GM19099 (cell line): ENCODE data around the gene PTPRR.

ENCODE experiments used
- POLR2A ChIP-seq: IDR thresholded peaks from 3 replicates; pipeline ENCODE4 v1.6.1; 2011; ENCODE audit warnings: low read depth; ENCODE audit not compliant: insufficient read length; ENCODE audit errors: extremely low read depth

The PTPRR gene

GRCh38 chr12:70758494-70758845, 162.1 kb downstream of the PTPRR start:
- TF ChIP-seq POLR2A, result no peak

- TF ChIP-seq POLR2A, result no peak
These were observed 162.6 kb downstream of the PTPRR start for GRCh38 chr12:70757830-70758493.

- TF ChIP-seq POLR2A, result no peak
These were observed 163.7 kb downstream of the PTPRR start for GRCh38 chr12:70756791-70757190.

- TF ChIP-seq POLR2A, result no peak
These were observed 164.4 kb downstream of the PTPRR start for GRCh38 chr12:70756118-70756517.

- TF ChIP-seq POLR2A, result no peak
These were observed 166.2 kb downstream of the PTPRR start for GRCh38 chr12:70754330-70754741.

GRCh38 chr12:70752327-70752726, 168.2 kb downstream of the PTPRR start:
- TF ChIP-seq POLR2A, result no peak

GRCh38 chr12:70749931-70750330, 170.6 kb downstream of the PTPRR start:
- no peak for TF ChIP-seq POLR2A

GRCh38 chr12:70748809-70749208, 171.7 kb downstream of the PTPRR start:
- no peak for TF ChIP-seq POLR2A

GRCh38 chr12:70747445-70748260, 172.9 kb downstream of the PTPRR start:
- no peak for TF ChIP-seq POLR2A

GRCh38 chr12:70745048-70745447, 175.5 kb downstream of the PTPRR start:
- TF ChIP-seq POLR2A, result no peak

GRCh38 chr12:70744178-70744577, 176.4 kb downstream of the PTPRR start:
- TF ChIP-seq POLR2A, result no peak

- no peak for TF ChIP-seq POLR2A
These were observed 179.3 kb downstream of the PTPRR start for GRCh38 chr12:70741256-70741655.

- no peak for TF ChIP-seq POLR2A
These were observed 180.8 kb downstream of the PTPRR start for GRCh38 chr12:70739756-70740155.

GRCh38 chr12:70736351-70737133, 184.0 kb downstream of the PTPRR start:
- TF ChIP-seq POLR2A, result no peak

- no peak for TF ChIP-seq POLR2A
These were observed 187.2 kb downstream of the PTPRR start for GRCh38 chr12:70733385-70733784.
